ENCODE results near the gene ZKSCAN4.

- TF ChIP-seq CTCF (IDR thresholded peaks at IDR 0.05) = no peak
- no peak for TF ChIP-seq ZFX (IDR thresholded peaks at IDR 0.05; ENCODE audit: borderline replicate concordance)
These were observed 27.7 kb downstream of the ZKSCAN4 start for GRCh38 chr6:28224131-28225055.

Data from 22Rv1 (cell line).